ENCODE results near the gene CCDC102A.

GRCh38 chr16:57485916-57486857 is 50.2 kb downstream of the CCDC102A start, which contains the start of gene DOK4:
- TF ChIP-seq ATF3 (IDR thresholded peaks at IDR 0.05), result no peak
- TF ChIP-seq ATF3 (CRISPR knock-in tag; conservative IDR thresholded peaks at IDR 0.05), result no peak
- TF ChIP-seq ZNF263 (CRISPR knock-in tag; IDR thresholded peaks at IDR 0.05; ENCODE audit: borderline replicate concordance), result peak; percentile 50; the same call in 1 of the 2 replicates
- no peak for TF ChIP-seq ZNF134 (CRISPR knock-in tag; conservative IDR thresholded peaks at IDR 0.05)
- no peak for TF ChIP-seq PHTF2 (CRISPR knock-in tag; IDR thresholded peaks at IDR 0.05)

Data from K562 (cell line).